A549 (cell line): ENCODE measurements around the gene ANKRD13C.

Source experiments
- CEBPB ChIP-seq, 2 experiments: fragments of >200 bp in 1 of 2; sonication (Bioruptor Twin) in 1 of 2; formaldehyde crosslinking in 1 of 2; IDR thresholded peaks; 2 replicates each; pipeline ENCODE4 v1.6.1; 2012 to 2016
- MAZ ChIP-seq: fragments of 150-350 bp; IDR thresholded peaks from 2 replicates; pipeline ENCODE4 v1.6.1; 2014; ENCODE audit warnings: antibody characterized with exemption, low read depth, low read length, borderline replicate concordance
- MYC ChIP-seq: IDR thresholded peaks from 2 replicates; pipeline ENCODE4 v1.6.1; 2012; ENCODE audit warnings: mild to moderate bottlenecking, inconsistent platforms, low read length, improper control_type of control experiment, borderline replicate concordance
- NPAS2 ChIP-seq: fragments of 250-450 bp; sonication (Bioruptor Pico); IDR thresholded peaks from 2 replicates; pipeline ENCODE4 v1.8.0; 2022; ENCODE audit warnings: mild to moderate bottlenecking, moderate library complexity, borderline replicate concordance
- SMC3 ChIP-seq: fragments of >200 bp; sonication (Bioruptor Twin); formaldehyde crosslinking; IDR thresholded peaks from 3 replicates; pipeline ENCODE4 v1.6.1; 2018; ENCODE audit warnings: inconsistent platforms
- ZNF302 ChIP-seq: fragments of 250-450 bp; sonication (Bioruptor Pico); IDR thresholded peaks from 2 replicates; pipeline ENCODE4 v1.9.0; 2021; ENCODE audit warnings: inconsistent platforms, mild to moderate bottlenecking, moderate library complexity
- TF ChIP-seq, protein P1 (sequence below): fragments of 150-350 bp; IDR thresholded peaks from 2 replicates; pipeline ENCODE4 v1.6.1; 2014; ENCODE audit warnings: low read depth, mild to moderate bottlenecking, low read length
- TF ChIP-seq, protein P2 (sequence below): fragments of >200 bp; sonication (Bioruptor Twin); formaldehyde crosslinking; IDR thresholded peaks from 3 replicates; pipeline ENCODE4 v1.5.1; 2016

DNA sequence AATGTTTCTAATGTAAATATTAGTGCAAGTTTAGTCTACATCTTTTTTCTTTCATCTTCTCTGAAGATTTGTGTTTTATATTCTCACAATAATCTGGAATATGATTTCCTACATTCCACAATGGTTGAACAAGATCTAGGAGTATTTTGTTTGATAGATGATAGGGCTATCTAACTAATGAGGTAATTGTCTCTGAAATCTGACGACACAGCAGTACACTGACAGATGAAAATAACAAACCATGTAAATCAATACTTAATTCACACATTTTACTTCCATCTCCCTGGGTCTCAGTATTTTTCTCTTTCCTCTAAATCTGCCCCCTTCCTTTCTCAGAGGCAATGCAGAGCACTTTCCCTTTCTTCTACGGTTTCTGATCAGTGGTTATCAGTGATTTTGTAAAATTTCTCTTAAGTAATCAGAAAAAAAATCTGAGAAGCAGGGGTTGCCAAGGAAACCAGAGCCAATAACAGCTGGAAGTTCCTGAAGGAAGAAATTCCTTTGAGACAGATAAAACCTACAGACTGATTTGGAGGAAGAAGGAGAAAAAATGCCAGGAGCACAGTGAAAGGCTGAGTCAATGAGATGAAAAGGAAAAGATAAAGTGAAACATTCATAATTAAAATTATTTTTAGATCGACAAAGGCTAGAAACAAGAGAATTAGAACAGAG is 7.3 kb upstream of the ANKRD13C start:
- TF ChIP-seq, protein P1, sequence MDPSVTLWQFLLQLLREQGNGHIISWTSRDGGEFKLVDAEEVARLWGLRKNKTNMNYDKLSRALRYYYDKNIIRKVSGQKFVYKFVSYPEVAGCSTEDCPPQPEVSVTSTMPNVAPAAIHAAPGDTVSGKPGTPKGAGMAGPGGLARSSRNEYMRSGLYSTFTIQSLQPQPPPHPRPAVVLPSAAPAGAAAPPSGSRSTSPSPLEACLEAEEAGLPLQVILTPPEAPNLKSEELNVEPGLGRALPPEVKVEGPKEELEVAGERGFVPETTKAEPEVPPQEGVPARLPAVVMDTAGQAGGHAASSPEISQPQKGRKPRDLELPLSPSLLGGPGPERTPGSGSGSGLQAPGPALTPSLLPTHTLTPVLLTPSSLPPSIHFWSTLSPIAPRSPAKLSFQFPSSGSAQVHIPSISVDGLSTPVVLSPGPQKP, result no peak
- TF ChIP-seq NPAS2 (no peak), MAZ (no peak), SMC3 (no peak), ZNF302 (CRISPR knock-in tag) (no peak), MYC (no peak), CEBPB (IDR thresholded peaks at IDR 0.05) (no peak)
- TF ChIP-seq, protein P2, sequence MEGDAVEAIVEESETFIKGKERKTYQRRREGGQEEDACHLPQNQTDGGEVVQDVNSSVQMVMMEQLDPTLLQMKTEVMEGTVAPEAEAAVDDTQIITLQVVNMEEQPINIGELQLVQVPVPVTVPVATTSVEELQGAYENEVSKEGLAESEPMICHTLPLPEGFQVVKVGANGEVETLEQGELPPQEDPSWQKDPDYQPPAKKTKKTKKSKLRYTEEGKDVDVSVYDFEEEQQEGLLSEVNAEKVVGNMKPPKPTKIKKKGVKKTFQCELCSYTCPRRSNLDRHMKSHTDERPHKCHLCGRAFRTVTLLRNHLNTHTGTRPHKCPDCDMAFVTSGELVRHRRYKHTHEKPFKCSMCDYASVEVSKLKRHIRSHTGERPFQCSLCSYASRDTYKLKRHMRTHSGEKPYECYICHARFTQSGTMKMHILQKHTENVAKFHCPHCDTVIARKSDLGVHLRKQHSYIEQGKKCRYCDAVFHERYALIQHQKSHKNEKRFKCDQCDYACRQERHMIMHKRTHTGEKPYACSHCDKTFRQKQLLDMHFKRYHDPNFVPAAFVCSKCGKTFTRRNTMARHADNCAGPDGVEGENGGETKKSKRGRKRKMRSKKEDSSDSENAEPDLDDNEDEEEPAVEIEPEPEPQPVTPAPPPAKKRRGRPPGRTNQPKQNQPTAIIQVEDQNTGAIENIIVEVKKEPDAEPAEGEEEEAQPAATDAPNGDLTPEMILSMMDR, result no peak
